OCI-LY3 (cell line): ENCODE measurements around the gene MYO16.

Experiments
- EZH2phosphoT487 ChIP-seq: fragments of 200-600 bp; shearing (Covaris generic); IDR thresholded peaks from 2 replicates; pipeline ENCODE4 v1.6.1; 2018; ENCODE audit warnings: antibody characterized with exemption, mixed run types, low read depth
- TF ChIP-seq, protein P1 (sequence below): fragments of 200-600, 300-600 bp; sonication (generic); IDR thresholded peaks from 2 replicates; pipeline ENCODE4 v1.5.1; 2014; ENCODE audit warnings: antibody characterized with exemption, low read length, low read depth

DNA sequence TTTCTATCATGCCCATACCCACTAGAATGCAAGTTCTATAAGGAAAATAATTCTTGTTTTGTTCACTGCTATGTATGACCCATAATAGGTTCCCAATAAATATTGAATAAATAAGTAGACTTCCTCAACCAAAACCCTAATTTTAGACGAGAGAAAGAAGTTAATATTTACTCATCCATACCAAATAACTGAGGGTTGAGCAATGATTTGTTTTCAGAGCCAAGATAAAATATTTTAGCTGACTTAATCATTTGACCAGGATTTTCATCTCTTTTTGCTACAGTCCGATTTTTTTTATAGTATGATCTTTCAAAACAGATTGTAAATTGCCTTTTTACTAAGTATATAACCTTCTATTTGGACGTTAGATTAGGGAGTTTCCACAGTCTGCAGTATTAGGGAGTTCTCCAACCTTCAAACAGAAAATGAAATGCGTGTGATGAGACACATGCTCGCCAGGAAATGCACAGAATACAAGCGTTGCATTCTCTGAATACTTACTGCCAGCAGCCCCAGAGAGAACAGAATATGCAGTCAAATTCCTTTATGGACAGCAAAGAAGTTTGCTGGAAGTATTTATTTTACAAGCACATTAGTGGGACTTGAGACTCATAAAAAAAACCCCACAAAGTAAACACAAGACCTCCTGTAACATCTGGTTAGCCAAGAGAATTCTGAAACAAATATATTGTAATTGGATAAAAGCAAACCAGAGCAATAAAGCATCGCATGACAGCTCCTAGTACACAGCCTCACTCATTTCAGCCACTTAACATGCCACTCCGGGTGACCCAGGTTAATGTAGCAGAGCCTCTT is 230.0 kb downstream of the MYO16 start:
- TF ChIP-seq, protein P1, sequence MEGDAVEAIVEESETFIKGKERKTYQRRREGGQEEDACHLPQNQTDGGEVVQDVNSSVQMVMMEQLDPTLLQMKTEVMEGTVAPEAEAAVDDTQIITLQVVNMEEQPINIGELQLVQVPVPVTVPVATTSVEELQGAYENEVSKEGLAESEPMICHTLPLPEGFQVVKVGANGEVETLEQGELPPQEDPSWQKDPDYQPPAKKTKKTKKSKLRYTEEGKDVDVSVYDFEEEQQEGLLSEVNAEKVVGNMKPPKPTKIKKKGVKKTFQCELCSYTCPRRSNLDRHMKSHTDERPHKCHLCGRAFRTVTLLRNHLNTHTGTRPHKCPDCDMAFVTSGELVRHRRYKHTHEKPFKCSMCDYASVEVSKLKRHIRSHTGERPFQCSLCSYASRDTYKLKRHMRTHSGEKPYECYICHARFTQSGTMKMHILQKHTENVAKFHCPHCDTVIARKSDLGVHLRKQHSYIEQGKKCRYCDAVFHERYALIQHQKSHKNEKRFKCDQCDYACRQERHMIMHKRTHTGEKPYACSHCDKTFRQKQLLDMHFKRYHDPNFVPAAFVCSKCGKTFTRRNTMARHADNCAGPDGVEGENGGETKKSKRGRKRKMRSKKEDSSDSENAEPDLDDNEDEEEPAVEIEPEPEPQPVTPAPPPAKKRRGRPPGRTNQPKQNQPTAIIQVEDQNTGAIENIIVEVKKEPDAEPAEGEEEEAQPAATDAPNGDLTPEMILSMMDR: no peak
- no peak for TF ChIP-seq EZH2phosphoT487
